Mesenchymal stem cell (in vitro differentiated cells and primary cell): Measurements from ENCODE around the gene MGP.

ENCODE experiments used
- DNase-seq: peaks from one replicate; pipeline ENCODE4 v3.0.0-alpha.2; 2013
- H2AFZ ChIP-seq: one replicate; pipeline ENCODE4 v1.6.1; 2013; ENCODE audit warnings: low read depth, mild to moderate bottlenecking, control low read depth, inconsistent platforms, low read length, moderate library complexity
- H2AK5ac ChIP-seq: 2 replicates; pipeline ENCODE4 v1.6.1; 2013; ENCODE audit warnings: low read length, moderate library complexity, mild to moderate bottlenecking, inconsistent platforms; ENCODE audit not compliant: severe bottlenecking
- H2BK120ac ChIP-seq: one replicate; pipeline ENCODE4 v1.6.1; 2013; ENCODE audit warnings: low read depth, mild to moderate bottlenecking, inconsistent platforms, low read length, moderate library complexity
- H2BK12ac ChIP-seq, 2 experiments: one replicate each; pipeline ENCODE4 v1.6.1; 2013; ENCODE audit warnings: inconsistent platforms in 2 of 2, low read length in 2 of 2, mild to moderate bottlenecking in 2 of 2, moderate library complexity in 2 of 2, control low read depth in 1 of 2
- H2BK15ac ChIP-seq: one replicate; pipeline ENCODE4 v1.6.1; 2013; ENCODE audit warnings: mild to moderate bottlenecking, low read depth, inconsistent platforms; ENCODE audit not compliant: poor library complexity, severe bottlenecking
- H2BK5ac ChIP-seq: 2 replicates; pipeline ENCODE4 v1.6.1; 2013; ENCODE audit warnings: low read depth, mild to moderate bottlenecking, low read length, control low read depth, inconsistent platforms; ENCODE audit not compliant: poor library complexity, severe bottlenecking
- H3K14ac ChIP-seq, 2 experiments: one replicate each; pipeline ENCODE4 v1.6.1; 2013; ENCODE audit warnings: inconsistent platforms in 2 of 2, low read length in 2 of 2, control low read depth in 1 of 2, mild to moderate bottlenecking in 1 of 2, moderate library complexity in 1 of 2
- H3K18ac ChIP-seq, 2 experiments: one replicate each; pipeline ENCODE4 v1.6.1; 2013; ENCODE audit warnings: inconsistent platforms in 2 of 2, low read length in 2 of 2, control low read depth in 1 of 2, low read depth in 1 of 2, mild to moderate bottlenecking in 1 of 2
- H3K23ac ChIP-seq, 2 experiments: one replicate each; pipeline ENCODE4 v1.6.1; 2013; ENCODE audit warnings: inconsistent platforms in 2 of 2, low read length in 2 of 2, mild to moderate bottlenecking in 2 of 2, moderate library complexity in 2 of 2, control low read depth in 1 of 2
- H3K27ac ChIP-seq: 2 replicates; pipeline ENCODE4 v1.5.1; 2013; ENCODE audit warnings: mild to moderate bottlenecking, moderate library complexity, low read length, control low read depth, inconsistent platforms; ENCODE audit not compliant: poor library complexity, severe bottlenecking
- H3K27me3 ChIP-seq, 2 experiments: 2 replicates each; pipeline versions ENCODE4 v1.6.1 to v1.7.0; 2013; ENCODE audit warnings: low read length in 2 of 2, mild to moderate bottlenecking in 2 of 2, moderate library complexity in 2 of 2, control low read depth in 1 of 2, inconsistent platforms in 1 of 2; ENCODE audit not compliant: control insufficient read depth in 1 of 2, insufficient read depth in 1 of 2
- H3K36me3 ChIP-seq, 2 experiments: 2 replicates each; pipeline versions ENCODE4 v1.6.1 to v1.7.0; 2013; ENCODE audit warnings: low read length in 2 of 2, control low read depth in 1 of 2, inconsistent platforms in 1 of 2, low read depth in 1 of 2, mild to moderate bottlenecking in 1 of 2; ENCODE audit not compliant: insufficient read depth in 2 of 2, control insufficient read depth in 1 of 2
- H3K4ac ChIP-seq, 2 experiments: one replicate each; pipeline ENCODE4 v1.6.1; 2013; ENCODE audit warnings: inconsistent platforms in 2 of 2, low read length in 2 of 2, mild to moderate bottlenecking in 2 of 2, moderate library complexity in 2 of 2, control low read depth in 1 of 2, low read depth in 1 of 2
- H3K4me1 ChIP-seq: 2 replicates; pipeline ENCODE4 v1.6.1; 2013; ENCODE audit warnings: low read depth, low read length, control low read depth; ENCODE audit not compliant: control insufficient read depth, insufficient read depth
- H3K4me2 ChIP-seq: 2 replicates; pipeline ENCODE4 v1.6.1; 2013; ENCODE audit warnings: low read length, mild to moderate bottlenecking, inconsistent platforms; ENCODE audit not compliant: poor library complexity, severe bottlenecking
- H3K4me3 ChIP-seq, 2 experiments: 2 replicates each; pipeline versions ENCODE4 v1.5.1 to v1.7.0; 2013; ENCODE audit warnings: low read length in 2 of 2, mild to moderate bottlenecking in 2 of 2, control low read depth in 1 of 2, low read depth in 1 of 2; ENCODE audit not compliant: insufficient read depth in 1 of 2
- H3K79me1 ChIP-seq: replicated peaks from 2 replicates; pipeline ENCODE4 v1.6.1; 2013; ENCODE audit warnings: mild to moderate bottlenecking, control low read depth, low read length, inconsistent platforms; ENCODE audit not compliant: poor library complexity, severe bottlenecking
- H3K9ac ChIP-seq: 2 replicates; pipeline ENCODE4 v1.7.0; 2013; ENCODE audit warnings: mild to moderate bottlenecking, low read length, moderate library complexity
- H3K9me3 ChIP-seq: 2 replicates; pipeline ENCODE4 v1.7.0; 2013; ENCODE audit warnings: mild to moderate bottlenecking, low read length; ENCODE audit not compliant: control insufficient read depth
- H4K8ac ChIP-seq: one replicate; pipeline ENCODE4 v1.6.1; 2013; ENCODE audit warnings: inconsistent platforms, mild to moderate bottlenecking, low read length, moderate library complexity
- H4K91ac ChIP-seq: one replicate; pipeline ENCODE4 v1.6.1; 2013; ENCODE audit warnings: mild to moderate bottlenecking, low read length, inconsistent platforms
- WGBS: methylation state at CpG from one replicate; pipeline ENCODE4 v1.1.7; 2013; ENCODE audit warnings: mixed read lengths; 5-methylcytosine and 5-hydroxymethylcytosine counted together

Gene MGP

DNA sequence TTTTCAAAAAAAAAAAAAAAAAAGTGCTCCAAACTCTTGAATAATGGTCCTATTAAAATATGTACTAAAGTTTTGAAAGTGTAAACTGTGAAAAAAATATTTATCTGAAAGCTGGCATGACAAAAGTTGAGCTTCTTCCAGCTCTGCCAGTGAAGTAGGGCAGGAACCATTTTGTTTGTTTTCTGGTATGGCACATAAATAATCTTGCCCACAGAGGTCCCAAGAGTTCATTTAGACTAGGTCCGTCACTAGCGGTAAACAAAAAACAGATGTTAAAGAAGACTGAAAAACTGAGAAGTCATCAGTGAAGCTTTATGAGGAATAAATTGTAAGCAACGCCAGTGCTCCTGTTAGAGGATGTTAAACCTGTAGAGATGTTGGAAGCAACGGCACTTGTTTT, 45.7 kb upstream of the MGP start:
- no peak overlapping the region for H3K4me2 ChIP-seq
- 44% methylated on average over 4 of the region's 4 CpGs for WGBS
- H3K4ac ChIP-seq = no peak overlapping the region
- peak overlapping the region; percentile 29 for H3K27ac ChIP-seq
- H4K91ac ChIP-seq = no peak overlapping the region
- no peaks in the 10 kb centered on the region for H3K36me3 ChIP-seq
- no peaks in the 10 kb centered on the region for H3K27me3 ChIP-seq
- H3K4me1 ChIP-seq = peaks cover 8% of the 10 kb centered on the region
- H2AFZ ChIP-seq = no peak overlapping the region
- no peaks in the 10 kb centered on the region for H3K9me3 ChIP-seq
- H4K8ac ChIP-seq = no peak overlapping the region
- H2BK120ac ChIP-seq = no peak overlapping the region
- DNase-seq = peak; percentile 69
- no peaks in the 10 kb centered on the region for H3K79me1 ChIP-seq
- H3K9ac ChIP-seq = no peak overlapping the region
- H3K14ac ChIP-seq = no peak overlapping the region
- H2BK12ac ChIP-seq = no peak overlapping the region
- no peak overlapping the region for H3K4me3 ChIP-seq
- H2BK5ac ChIP-seq = no peak overlapping the region
- H2BK15ac ChIP-seq = no peak overlapping the region
- H3K18ac ChIP-seq = no peak overlapping the region
- H2AK5ac ChIP-seq = no peak overlapping the region
- no peak overlapping the region for H3K23ac ChIP-seq

DNA sequence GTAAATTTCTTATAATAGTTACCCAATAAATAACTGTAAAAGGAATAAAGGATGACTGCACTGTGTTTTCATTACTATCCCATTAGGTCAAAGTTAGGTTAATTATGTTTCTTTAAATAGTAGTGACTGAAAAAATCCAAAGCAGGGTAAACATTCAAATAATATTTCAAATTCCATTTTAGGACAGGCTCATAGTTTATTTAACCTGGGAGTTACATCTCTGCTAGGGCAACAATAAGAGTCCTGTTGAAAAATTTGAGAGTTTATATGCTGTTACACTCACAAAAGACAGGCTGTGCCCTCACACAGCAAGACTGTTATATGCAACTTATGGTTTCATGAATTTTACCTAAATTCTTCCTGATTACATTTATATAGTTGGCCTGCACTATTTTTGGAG, 44.6 kb upstream of the MGP start:
- Histone ChIP-seq H3K18ac (no peak overlapping the region), H3K27me3 (no peaks in the 10 kb centered on the region), H3K4me2 (no peak overlapping the region), H3K4me1 (peaks cover 3% of the 10 kb centered on the region), H2BK12ac (no peak overlapping the region), H2BK120ac (no peak overlapping the region), H4K91ac (no peak overlapping the region), H3K23ac (no peak overlapping the region), H3K79me1 (no peaks in the 10 kb centered on the region), H3K9ac (no peak overlapping the region), H4K8ac (no peak overlapping the region), H2AK5ac (no peak overlapping the region), H3K14ac (no peak overlapping the region), H2BK5ac (no peak overlapping the region), H3K27ac (no peak overlapping the region), H2AFZ (no peak overlapping the region), H2BK15ac (no peak overlapping the region), H3K36me3 (no peaks in the 10 kb centered on the region), H3K9me3 (no peaks in the 10 kb centered on the region), H3K4me3 (no peak overlapping the region), H3K4ac (no peak overlapping the region)
- no peak for DNase-seq

DNA sequence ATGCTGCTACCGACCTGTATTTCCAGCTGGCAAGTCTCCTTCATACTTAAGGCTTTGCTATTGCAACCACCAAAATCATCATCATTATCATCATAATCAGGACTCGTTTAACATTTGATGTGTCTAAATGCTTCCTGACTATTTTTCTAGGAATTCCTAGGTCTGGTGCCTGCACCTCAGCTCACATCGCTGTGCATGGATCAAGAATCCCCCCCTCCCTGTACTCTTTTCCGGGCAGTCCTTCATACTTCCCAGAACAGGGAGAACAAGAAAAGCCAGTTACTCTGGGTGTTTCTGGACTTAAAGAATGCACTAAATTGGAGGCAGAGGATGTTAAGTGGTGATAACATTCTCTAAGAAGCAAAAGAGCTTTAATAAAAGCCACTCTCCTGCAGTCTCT, 43.3 kb upstream of the MGP start:
- no peak overlapping the region for H4K91ac ChIP-seq
- H3K23ac ChIP-seq = no peak overlapping the region
- H2AK5ac ChIP-seq = no peak overlapping the region
- no peak overlapping the region for H3K18ac ChIP-seq
- H3K4me1 ChIP-seq = peaks cover 1% of the 10 kb centered on the region
- H3K4ac ChIP-seq = no peak overlapping the region
- no peak overlapping the region for H4K8ac ChIP-seq
- H2BK5ac ChIP-seq = no peak overlapping the region
- H3K27ac ChIP-seq = no peak overlapping the region
- no peak overlapping the region for H3K14ac ChIP-seq
- WGBS = 25% methylated on average over 3 of the region's 4 CpGs
- H2AFZ ChIP-seq = no peak overlapping the region
- H3K4me2 ChIP-seq = peak overlapping the region; percentile 18
- H3K36me3 ChIP-seq = no peaks in the 10 kb centered on the region
- H2BK12ac ChIP-seq = no peak overlapping the region
- no peak overlapping the region for H2BK15ac ChIP-seq
- H3K4me3 ChIP-seq = no peak overlapping the region
- DNase-seq = no peak
- H3K27me3 ChIP-seq = no peaks in the 10 kb centered on the region
- H2BK120ac ChIP-seq = peak overlapping the region; percentile 8
- H3K9ac ChIP-seq = no peak overlapping the region
- no peaks in the 10 kb centered on the region for H3K9me3 ChIP-seq
- no peaks in the 10 kb centered on the region for H3K79me1 ChIP-seq

DNA sequence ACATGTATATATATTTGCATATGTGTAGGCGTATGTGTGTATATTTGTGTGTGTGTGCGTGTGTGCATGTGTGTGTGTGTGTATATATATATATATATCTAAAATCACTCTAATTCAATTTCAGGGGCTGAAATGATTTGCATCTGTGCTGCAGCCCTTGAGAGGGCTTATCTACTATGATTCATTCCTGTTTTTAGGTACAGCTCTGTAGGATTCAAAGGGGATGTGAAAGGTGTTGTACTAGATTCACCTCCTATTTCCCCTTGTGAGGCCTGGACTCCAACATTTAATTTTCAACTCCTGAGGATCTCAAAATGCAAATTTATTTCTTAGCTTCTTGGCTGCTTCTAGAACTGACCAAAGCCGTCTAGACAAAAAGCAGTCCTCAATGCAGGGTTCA, 41.6 kb upstream of the MGP start:
- Histone ChIP-seq H2BK12ac (no peak overlapping the region), H3K4me1 (peaks cover 1% of the 10 kb centered on the region), H2BK5ac (no peak overlapping the region), H2BK15ac (no peak overlapping the region), H4K8ac (no peak overlapping the region), H3K14ac (no peak overlapping the region), H2AFZ (no peak overlapping the region), H2BK120ac (no peak overlapping the region), H3K4me2 (no peak overlapping the region), H3K23ac (no peak overlapping the region), H3K36me3 (no peaks in the 10 kb centered on the region), H3K27me3 (no peaks in the 10 kb centered on the region), H3K9ac (no peak overlapping the region), H3K27ac (no peak overlapping the region), H3K79me1 (no peaks in the 10 kb centered on the region), H4K91ac (no peak overlapping the region), H3K4me3 (no peak overlapping the region), H2AK5ac (no peak overlapping the region), H3K18ac (no peak overlapping the region), H3K4ac (no peak overlapping the region), H3K9me3 (no peaks in the 10 kb centered on the region)
- WGBS = 84% methylated on average over 1 of the region's 3 CpGs
- no peak for DNase-seq
